NCI-H1694 (cell line): ENCODE data around the gene GJC1.

ENCODE experiments used
- DNase-seq: peaks from one replicate; lab custom pipeline; 2025; lab: John Stamatoyannopoulos, UW

GJC1 gene

DNA sequence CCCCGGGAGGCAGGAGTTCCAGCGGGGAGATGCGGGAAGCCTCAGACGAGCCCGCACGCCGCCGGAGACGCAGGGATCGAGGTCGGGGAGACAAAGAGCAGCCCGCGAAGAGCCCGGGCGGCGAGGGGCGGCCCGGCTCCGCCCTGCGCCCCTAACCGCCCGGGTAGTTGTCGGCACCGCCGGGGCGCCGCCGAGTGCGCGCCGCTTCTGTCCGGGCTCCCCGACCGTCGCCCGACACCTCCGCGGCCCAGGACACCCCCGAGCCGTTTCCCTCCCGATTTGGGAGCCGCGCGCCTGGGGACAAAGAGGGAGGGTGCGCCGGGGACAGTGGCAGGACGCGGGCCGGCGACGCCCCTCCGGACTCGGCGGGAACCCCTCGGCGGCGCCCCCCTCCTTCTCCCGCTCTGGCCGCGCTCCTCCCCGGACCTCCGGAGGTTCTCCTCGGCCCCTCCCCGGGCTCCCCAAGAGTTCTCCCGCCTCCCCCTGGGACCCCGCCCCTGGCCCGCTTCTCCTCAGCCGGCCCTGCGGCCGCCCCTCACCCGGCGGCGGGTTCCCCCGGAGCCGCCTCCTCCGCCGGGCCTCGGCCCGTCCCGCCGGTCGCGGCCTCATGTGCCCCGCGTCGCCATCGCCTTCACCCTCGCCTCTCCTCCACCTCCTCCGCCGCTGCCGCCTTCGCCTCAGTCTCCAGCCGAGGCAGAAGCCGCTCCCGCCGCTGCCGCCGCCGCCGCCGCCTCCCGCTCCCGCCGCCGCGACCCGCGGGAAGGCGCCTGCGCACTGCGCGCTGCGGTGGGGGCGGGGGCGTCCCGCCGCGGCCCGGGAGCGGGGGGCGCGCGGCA lies at the start of gene GJC1:
GJC1 (minus strand) TSS at position 765 of the 836 bp plus-strand sequence. CDS start 24,470 bp downstream, outside the sequence.
- no peak for DNase-seq

DNA sequence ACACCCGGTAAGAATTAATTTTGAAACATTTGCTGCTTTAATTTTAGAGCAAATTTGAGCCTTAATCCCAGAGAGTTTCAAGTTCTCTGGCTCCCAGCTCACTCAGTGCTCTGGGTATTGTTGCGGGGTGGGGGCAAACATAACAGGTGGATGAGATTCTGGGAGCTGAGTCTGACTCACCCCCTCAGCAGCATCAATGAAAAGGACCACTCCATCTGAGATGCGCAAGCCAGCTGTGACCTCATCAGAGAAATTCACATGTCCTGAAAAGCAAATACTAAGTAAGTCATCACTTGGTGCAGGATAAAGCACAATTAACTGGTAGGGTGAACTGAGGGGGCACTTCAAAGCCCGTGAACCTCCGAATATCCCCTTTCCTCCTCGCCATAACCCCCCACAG lies 49.3 kb upstream of the GJC1 start:
- no peak for DNase-seq

- DNase-seq: peak; percentile 71
Observed at GRCh38 chr17:44878627-44879221, 48.6 kb upstream of the GJC1 start.

- DNase-seq: no peak
Observed at GRCh38 chr17:44877121-44877520, 47.0 kb upstream of the GJC1 start.

GRCh38 chr17:44875761-44876160 lies 45.7 kb upstream of the GJC1 start:
- DNase-seq: no peak

- peak; percentile 76 for DNase-seq
Observed at GRCh38 chr17:44872131-44872768, 42.2 kb upstream of the GJC1 start.

GRCh38 chr17:44871556-44871955 lies 41.5 kb upstream of the GJC1 start:
- no peak for DNase-seq

- DNase-seq: no peak
Observed at GRCh38 chr17:44867841-44868240, 37.8 kb upstream of the GJC1 start.

DNA sequence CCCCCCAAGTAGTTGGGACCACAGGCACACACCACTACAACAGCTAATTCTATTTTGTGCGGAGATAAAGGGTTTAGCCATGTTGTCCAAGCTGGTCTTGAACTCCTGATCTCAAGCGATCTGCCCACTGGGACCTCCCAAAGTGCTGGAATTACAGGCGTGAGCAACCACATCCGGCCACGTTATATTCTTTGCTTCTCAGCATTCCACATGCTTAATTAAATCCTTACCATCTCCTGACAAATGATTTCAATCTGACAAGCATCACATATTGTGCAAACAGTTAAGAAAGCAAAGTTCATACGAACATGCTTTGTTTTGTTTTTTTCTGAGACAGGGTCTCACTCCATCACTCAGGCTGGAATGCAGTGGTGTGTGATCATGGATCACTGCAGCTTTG lies 35.8 kb upstream of the GJC1 start:
- DNase-seq: no peak

GRCh38 chr17:44865231-44865660 lies 35.2 kb upstream of the GJC1 start:
- peak; percentile 84 for DNase-seq

DNA sequence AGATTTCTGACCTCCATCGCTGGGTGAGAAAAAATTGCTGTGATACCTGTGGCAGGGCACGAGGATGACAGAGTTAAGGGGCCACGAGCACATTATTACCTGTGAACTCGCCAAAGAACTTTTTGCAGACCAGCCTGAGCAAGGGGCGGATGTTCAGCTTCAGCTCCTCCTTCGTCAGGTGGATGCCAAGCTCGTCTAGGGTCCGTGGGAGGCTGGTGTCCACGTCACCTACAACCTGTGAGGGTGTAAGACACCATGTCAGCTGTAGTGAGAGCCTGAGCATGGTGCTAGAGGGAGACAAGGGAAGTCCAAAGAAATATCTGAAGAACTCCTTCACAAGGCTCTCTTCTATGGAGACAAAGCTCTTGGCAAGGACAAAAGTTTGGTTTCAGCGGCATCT lies 34.7 kb upstream of the GJC1 start:
- DNase-seq: no peak

- DNase-seq: no peak
Observed at GRCh38 chr17:44863061-44863918, 33.2 kb upstream of the GJC1 start.

- no peak for DNase-seq
Observed at GRCh38 chr17:44862278-44862914, 32.3 kb upstream of the GJC1 start.

GRCh38 chr17:44859701-44860100 lies 29.6 kb upstream of the GJC1 start:
- DNase-seq: no peak

DNA sequence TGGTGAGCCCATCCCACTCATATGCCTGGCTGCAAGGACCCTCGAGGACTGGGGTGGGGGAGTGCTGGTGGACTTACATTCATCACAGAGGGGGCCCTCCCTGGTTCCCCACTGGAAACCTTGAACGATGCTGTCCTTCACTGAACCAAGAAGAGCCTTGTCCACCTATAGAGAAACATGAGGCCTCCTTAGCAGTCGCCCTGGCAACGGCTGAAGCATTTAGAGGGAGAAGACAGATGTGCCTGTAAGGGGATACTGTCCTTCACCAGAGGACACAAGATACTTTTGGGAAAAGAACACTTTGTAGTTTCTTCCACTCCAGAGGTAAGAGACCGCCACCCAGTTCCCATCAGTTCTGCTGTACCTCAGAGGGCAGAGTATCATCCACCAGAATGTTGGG lies 24.1 kb upstream of the GJC1 start:
- DNase-seq: no peak

GRCh38 chr17:44850612-44851011 lies 20.5 kb upstream of the GJC1 start:
- no peak for DNase-seq

DNA sequence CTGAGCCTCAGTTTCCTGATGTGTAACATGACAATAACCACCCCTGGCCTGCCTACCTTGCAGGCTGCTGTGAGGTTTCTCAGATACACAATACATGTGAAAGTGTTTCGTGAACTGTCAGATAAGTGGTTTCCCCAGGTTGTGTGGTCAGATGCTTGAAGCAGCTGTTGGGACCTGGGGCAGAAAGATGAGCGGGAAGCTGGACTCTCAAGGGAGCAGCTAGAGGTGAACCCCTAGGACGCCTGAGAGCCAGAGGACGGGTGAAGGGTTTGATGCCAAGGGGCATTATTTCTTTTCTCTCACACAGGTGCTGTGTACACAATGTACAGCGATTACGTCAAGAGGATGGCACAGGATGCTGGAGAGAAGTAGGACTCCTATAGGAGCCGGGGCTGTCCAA lies 19.9 kb upstream of the GJC1 start:
- DNase-seq: no peak

DNA sequence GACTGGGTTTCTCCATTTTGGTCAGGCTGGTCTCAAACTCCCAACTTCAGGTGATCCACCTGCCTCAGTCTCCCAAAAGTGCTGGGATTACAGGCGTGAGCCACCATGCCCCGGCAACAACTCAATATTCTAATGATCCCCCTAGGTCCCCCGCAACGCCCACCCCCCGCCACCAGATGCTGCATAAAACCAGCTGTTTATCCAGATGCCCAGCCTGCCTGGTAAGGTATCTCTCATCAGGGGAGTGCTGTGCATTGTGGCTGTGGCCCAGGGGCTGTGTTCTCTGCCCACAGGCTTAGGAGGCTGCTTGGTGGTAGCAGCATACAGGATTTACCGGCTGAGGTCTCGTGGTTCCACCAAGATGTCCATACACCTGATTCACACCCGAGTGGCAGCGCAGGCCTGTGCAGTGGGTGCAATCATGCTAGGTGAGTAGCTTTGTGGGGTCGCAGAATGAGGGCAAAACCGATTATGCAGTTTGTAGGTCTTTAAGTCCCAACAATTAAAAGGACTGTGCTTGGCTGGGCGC lies 18.9 kb upstream of the GJC1 start:
- no peak for DNase-seq

- no peak for DNase-seq
Observed at GRCh38 chr17:44848257-44848795, 18.2 kb upstream of the GJC1 start.

- no peak for DNase-seq
Observed at GRCh38 chr17:44847586-44847985, 17.5 kb upstream of the GJC1 start, which contains the start of gene HIGD1B. TSS of gene HIGD1B (plus strand) at chr17:44847883. CDS start at chr17:44848153, 270 bp downstream.

DNA sequence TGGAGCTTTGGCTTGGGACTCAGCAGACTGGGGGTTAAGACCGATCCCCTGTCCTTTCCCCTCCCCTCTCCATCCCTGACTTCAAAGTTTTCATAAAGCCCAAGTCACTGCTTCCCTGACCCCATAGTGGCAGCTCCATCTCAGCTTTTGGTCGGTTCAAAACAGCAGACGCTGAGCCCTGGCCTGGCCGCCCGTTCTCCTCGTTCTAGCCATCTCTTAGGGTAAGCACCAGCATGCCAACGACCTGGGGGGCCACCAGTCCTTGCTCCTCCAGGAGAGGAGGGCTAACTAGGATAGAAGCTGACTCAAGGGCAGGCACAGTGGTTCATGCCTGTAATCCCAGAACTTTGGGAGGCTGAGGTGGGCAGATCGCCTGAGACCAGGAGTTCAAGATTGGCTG lies 16.1 kb upstream of the GJC1 start:
- DNase-seq: no peak
